Suprapubic skin (tissue), 4 donors: ENCODE results near the gene FAM222A. TPM values are rescaled to one million over a fixed set of nuclear protein-coding genes. Genes with fewer than 3 reads are reported as not detected.
A peak's percentile ranks its signal among the peaks of the same experiment; 100 is the strongest.

Experiments used
- DNase-seq, 2 donors: peaks; one replicate each; pipeline ENCODE4 v3.0.0-alpha.2; 2019; ENCODE audit warnings: low spot score in 2 of 2
- H3K27ac ChIP-seq: fragments of 200-600 bp; sonication (generic); one replicate; pipeline ENCODE4 v1.5.1; 2019
- H3K27me3 ChIP-seq: fragments of 200-600 bp; sonication (generic); one replicate; pipeline ENCODE4 v1.5.1; 2019
- H3K36me3 ChIP-seq: fragments of 200-600 bp; sonication (generic); one replicate; pipeline ENCODE4 v1.5.1; 2019
- H3K4me1 ChIP-seq: fragments of 200-600 bp; sonication (generic); one replicate; pipeline ENCODE4 v1.5.1; 2019
- H3K4me3 ChIP-seq: fragments of 200-600 bp; sonication (generic); one replicate; pipeline ENCODE4 v1.5.1; 2019; ENCODE audit warnings: mild to moderate bottlenecking
- H3K9me3 ChIP-seq: fragments of 200-600 bp; sonication (generic); one replicate; pipeline ENCODE4 v1.5.1; 2019
- EP300 ChIP-seq: sonication (generic); formaldehyde crosslinking; IDR thresholded peaks from one replicate; pipeline ENCODE4 v1.6.1; 2017; ENCODE audit warnings: antibody characterized with exemption
- POLR2A ChIP-seq, 2 donors: fragments of 450-650 bp; IDR thresholded peaks; one replicate each; pipeline ENCODE4 v1.6.1; 2017; ENCODE audit warnings: antibody characterized with exemption in 2 of 2, mild to moderate bottlenecking in 2 of 2, moderate library complexity in 2 of 2
- POLR2AphosphoS5 ChIP-seq, 3 donors: sonication (generic); formaldehyde crosslinking; IDR thresholded peaks; one replicate each; pipeline ENCODE4 v1.6.1; 2017; ENCODE audit warnings: antibody characterized with exemption in 3 of 3
- WGBS: methylation state at CpG from one replicate; pipeline ENCODE4 v1.1.5; 2018; 5-methylcytosine and 5-hydroxymethylcytosine counted together
- total RNA-seq, 4 donors: library from RNA; depleted of rRNA; stranded (reverse); fragments of >200 nt; gene quantifications; one replicate each; pipeline ENCODE4 v1.1.0, GENCODE V29; 2016
- TF ChIP-seq, protein P1 (sequence below), 2 donors: fragments of 200-600 bp in 1 of 2; fragments of 450-650 bp in 1 of 2; sonication (generic) in 1 of 2; IDR thresholded peaks; one replicate each; pipeline ENCODE4 v1.5.1; 2016 to 2019; ENCODE audit warnings: antibody characterized with exemption in 2 of 2, mild to moderate bottlenecking in 1 of 2, moderate library complexity in 1 of 2

FAM222A gene
- total RNA-seq, 4 donors from 2014 or later: 3.9 to 8.5 (median 6.6) TPM

DNA sequence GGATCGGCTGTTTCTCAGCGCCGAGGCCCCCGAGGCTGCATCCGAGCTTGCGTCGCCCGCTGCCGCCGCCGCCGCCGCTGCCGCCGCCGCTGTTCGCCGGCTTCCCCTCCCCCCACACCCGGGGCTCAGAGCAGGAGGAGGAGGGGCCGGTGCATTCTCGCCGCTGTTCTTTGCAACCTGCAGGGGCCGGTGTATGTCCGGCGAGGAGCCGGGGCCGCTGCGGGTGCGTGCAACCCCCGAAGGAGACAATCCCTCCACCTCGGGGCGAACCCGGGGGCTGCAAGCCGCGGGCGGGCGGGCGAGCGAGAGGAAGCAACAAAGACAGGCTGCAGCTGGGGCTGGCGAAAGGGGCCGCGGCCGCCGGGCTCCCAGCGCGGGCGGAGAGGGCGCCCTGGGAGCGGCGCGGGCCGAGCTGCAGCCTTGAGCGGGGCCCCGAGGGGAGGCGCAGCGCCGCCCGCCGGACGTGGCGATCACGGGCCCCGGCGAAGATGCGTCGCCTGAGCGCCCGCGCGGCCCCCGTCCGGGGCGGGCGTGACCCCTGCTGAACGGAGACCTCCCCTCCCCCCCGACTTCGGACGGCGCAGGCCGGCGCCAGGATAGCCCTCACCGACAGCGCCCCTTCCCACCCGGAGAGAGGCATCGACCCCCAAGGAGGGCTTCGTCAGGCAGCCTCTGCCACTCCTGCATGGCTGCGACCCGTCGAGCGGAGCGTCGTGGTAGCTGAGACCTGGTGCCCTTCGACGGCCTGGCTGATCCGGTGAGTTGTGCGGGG is 702 bp downstream of the FAM222A start:
- Histone ChIP-seq H3K27me3 (peaks cover 50% of the 10 kb centered on the region), H3K9me3 (no peaks in the 10 kb centered on the region), H3K27ac (peak overlapping the region; percentile 7), H3K4me3 (peak overlapping the region; percentile 75), H3K4me1 (peaks cover 51% of the 10 kb centered on the region), H3K36me3 (no peaks in the 10 kb centered on the region)
- DNase-seq: peak in 1 of 2 donors; percentile 83
- WGBS: 0% methylated on average over 20 of the region's 96 CpGs
- TF ChIP-seq, protein P1, sequence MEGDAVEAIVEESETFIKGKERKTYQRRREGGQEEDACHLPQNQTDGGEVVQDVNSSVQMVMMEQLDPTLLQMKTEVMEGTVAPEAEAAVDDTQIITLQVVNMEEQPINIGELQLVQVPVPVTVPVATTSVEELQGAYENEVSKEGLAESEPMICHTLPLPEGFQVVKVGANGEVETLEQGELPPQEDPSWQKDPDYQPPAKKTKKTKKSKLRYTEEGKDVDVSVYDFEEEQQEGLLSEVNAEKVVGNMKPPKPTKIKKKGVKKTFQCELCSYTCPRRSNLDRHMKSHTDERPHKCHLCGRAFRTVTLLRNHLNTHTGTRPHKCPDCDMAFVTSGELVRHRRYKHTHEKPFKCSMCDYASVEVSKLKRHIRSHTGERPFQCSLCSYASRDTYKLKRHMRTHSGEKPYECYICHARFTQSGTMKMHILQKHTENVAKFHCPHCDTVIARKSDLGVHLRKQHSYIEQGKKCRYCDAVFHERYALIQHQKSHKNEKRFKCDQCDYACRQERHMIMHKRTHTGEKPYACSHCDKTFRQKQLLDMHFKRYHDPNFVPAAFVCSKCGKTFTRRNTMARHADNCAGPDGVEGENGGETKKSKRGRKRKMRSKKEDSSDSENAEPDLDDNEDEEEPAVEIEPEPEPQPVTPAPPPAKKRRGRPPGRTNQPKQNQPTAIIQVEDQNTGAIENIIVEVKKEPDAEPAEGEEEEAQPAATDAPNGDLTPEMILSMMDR (IDR thresholded peaks at IDR 0.05): peak in 1 of 2 donors; percentile 30
- TF ChIP-seq POLR2AphosphoS5 (IDR thresholded peaks at IDR 0.05) (no peak), POLR2A (IDR thresholded peaks at IDR 0.05) (no peak), EP300 (no peak)

DNA sequence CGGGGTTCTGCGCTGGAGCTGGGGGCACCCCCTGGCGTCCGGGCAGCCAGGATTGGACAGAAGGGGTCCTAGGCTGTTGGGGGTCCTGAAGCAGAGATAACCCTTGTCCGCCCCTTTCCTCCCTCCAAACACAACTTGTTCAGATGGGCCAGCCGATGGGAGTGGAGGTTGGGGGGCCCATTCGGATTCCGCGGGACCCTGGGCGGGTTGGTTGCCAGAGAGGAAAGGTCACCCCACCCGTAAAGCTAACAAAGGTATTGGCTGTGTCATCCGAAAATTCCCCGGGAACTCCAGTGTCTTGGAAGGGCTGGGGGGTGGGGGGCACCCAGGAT is 1.3 kb downstream of the FAM222A start:
- WGBS: 46% methylated on average over 4 of the region's 13 CpGs
- H3K4me3 ChIP-seq: peak overlapping the region; percentile 75
- DNase-seq: no peak
- TF ChIP-seq, protein P1 (IDR thresholded peaks at IDR 0.05): no peak
- TF ChIP-seq EP300 (no peak), POLR2AphosphoS5 (IDR thresholded peaks at IDR 0.05) (no peak), POLR2A (IDR thresholded peaks at IDR 0.05) (no peak)
- no peaks in the 10 kb centered on the region for H3K36me3 ChIP-seq
- peaks cover 45% of the 10 kb centered on the region for H3K27me3 ChIP-seq
- no peak overlapping the region for H3K27ac ChIP-seq
- peaks cover 51% of the 10 kb centered on the region for H3K4me1 ChIP-seq
- H3K9me3 ChIP-seq: no peaks in the 10 kb centered on the region

DNA sequence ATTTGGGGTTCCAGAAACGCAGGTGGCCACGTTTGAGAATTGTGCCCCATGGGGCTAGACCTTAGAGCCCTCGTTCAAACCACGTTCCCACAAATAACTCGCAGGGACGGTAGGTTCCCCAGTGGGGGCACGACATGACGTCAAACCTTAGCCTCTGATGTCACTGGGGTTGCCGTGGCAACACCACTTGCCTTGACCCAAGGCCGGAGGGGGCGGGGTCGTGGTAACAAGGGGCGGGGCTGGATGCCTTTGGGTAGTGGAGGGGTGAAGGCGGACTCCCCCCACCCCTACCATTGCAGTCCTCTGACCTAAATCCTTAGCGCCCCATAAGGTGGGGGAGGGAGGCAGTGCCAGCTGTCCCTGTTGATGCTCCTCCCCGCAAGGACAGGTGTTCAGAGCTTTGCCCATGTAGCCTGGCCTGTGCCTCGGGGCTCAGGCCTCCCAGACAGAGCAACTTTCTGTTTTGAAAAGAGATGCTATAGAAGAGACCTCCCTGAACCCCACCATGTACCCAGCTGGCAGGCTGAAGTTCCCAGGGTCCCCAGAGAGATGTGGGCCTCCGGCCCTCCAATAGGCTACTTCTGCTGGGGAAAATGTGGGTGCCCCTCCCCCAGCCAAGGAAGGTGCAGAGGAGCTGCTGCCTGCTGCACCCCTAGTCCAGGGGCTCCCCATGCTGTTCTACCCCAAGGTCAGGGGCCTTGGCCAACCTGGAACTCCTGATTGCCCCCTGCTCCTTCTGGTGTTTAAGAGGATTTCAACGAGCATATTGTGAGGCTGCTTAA is 1.9 kb downstream of the FAM222A start:
- no peak for TF ChIP-seq EP300
- TF ChIP-seq POLR2A (IDR thresholded peaks at IDR 0.05): no peak
- TF ChIP-seq, protein P1 (IDR thresholded peaks at IDR 0.05): no peak
- TF ChIP-seq POLR2AphosphoS5 (IDR thresholded peaks at IDR 0.05): no peak
- Histone ChIP-seq H3K4me1 (peaks cover 51% of the 10 kb centered on the region), H3K4me3 (peak overlapping the region; percentile 75), H3K27me3 (peaks cover 42% of the 10 kb centered on the region), H3K9me3 (no peaks in the 10 kb centered on the region), H3K36me3 (no peaks in the 10 kb centered on the region), H3K27ac (no peak overlapping the region)
- 62% methylated on average over 6 of the region's 19 CpGs for WGBS
- peak in 1 of 2 donors; percentile 71 for DNase-seq

DNA sequence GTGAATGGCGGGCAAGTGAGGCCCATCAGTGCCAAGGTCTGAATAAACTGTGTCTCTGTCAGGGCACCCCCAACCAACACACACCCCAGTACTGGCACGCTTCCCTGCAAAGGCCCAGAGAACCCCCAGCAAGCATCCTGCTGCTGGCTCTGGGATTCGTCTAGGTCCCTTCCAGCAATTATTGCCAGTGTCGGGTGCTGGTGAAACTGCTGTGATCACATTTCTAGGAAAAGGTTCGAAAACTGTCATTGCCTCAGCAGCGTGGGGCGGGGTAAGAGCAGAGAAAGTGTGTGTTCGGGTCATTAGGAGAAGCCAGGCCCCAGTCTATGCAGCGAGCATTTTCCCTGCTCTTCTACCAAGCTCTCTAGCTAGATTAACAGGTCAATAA is 2.5 kb downstream of the FAM222A start:
- H3K4me1 ChIP-seq: peaks cover 51% of the 10 kb centered on the region
- no peaks in the 10 kb centered on the region for H3K9me3 ChIP-seq

DNA sequence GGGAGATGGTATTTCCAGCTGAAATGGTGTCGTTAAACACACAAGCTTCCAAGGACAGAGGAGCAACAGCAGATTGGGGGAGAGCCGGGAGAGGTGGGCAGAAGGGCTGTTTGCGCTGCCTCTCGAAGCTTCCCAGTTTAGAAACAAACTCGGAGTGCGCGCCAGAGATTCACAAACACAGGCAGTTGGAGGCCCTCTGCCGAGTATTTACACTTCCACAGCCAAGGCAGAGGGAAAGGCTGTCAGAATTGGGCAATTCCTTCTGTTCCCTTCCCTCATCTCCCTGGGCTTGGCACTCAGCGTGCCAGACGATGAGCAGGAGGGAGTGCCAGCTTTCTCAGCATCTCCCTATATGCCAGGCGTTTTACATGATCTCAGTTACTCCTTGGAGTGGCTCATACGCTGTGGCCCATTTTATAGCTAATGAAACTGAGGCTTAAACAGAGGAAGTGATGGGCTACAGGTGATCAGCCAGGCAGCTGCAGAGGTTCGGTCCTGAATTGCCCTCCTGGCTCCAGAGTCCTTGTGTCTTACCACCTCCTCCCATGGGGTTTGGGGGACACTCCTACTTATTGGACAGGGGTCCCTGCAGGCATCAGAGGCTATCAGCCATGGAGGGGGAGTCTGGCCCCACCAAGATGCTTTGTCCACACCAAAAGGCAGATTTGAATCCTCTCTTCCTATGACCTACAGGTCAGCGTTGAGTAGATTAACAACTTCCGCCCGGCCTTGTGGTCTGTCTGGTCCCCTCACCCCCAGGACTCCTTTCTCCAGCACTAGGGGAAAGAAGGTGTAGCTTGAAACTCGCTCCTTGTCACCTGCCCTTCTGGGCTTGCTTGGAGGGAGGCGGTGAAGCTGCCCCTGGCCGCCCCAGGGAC is 3.1 kb downstream of the FAM222A start:
- Histone ChIP-seq H3K36me3 (no peaks in the 10 kb centered on the region), H3K27ac (peak overlapping the region; percentile 22), H3K4me1 (peaks cover 51% of the 10 kb centered on the region), H3K27me3 (peaks cover 30% of the 10 kb centered on the region), H3K9me3 (no peaks in the 10 kb centered on the region), H3K4me3 (no peak overlapping the region)
- TF ChIP-seq, protein P1 (IDR thresholded peaks at IDR 0.05): no peak
- TF ChIP-seq POLR2AphosphoS5 (IDR thresholded peaks at IDR 0.05): no peak
- TF ChIP-seq POLR2A (IDR thresholded peaks at IDR 0.05): no peak
- no peak for TF ChIP-seq EP300
- DNase-seq: peak in 1 of 2 donors; percentile 73
- WGBS: 67% methylated on average over 19 of the region's 19 CpGs

More for the DNA sequence above, 2.5 kb downstream of the FAM222A start:
- H3K36me3 ChIP-seq: no peaks in the 10 kb centered on the region
- TF ChIP-seq POLR2A (IDR thresholded peaks at IDR 0.05) (no peak), POLR2AphosphoS5 (IDR thresholded peaks at IDR 0.05) (no peak)
- DNase-seq: no peak
- H3K27ac ChIP-seq: peak overlapping the region; percentile 22
- peaks cover 36% of the 10 kb centered on the region for H3K27me3 ChIP-seq
- no peak overlapping the region for H3K4me3 ChIP-seq
- WGBS: 77% methylated on average over 6 of the region's 9 CpGs
